Measurements from ENCODE around the gene BAZ1B. TPM values are rescaled to one million over a fixed set of nuclear protein-coding genes. Genes with fewer than 3 reads are reported as not detected.
"Not testable (repeated sequence)": the region's sequence is repeated elsewhere in the genome, so short reads cannot be mapped to it uniquely, and the experiment has no call there.

BAZ1B gene
- total RNA-seq, 2 experiments from 2014 or later = 115 TPM

- CTCF ChIA-PET = interaction anchor here (1.2 to 1.5 kb wide), 2 partner anchors 22 to 96 kb away, joined by 3 to 4 read pairs; no protein-coding TSS in a partner anchor
- POLR2A ChIA-PET = no interaction called here
These were observed 25.7 kb upstream of the BAZ1B start for GRCh38 chr7:73547841-73548240.

- ChIA-PET CTCF (interaction anchor here (0.5 kb wide), 1 partner anchor 624 kb away, joined by 3 read pairs; no protein-coding TSS in a partner anchor), POLR2A (no interaction called here)
These were observed 22.6 kb upstream of the BAZ1B start for GRCh38 chr7:73544678-73545077.

- ChIA-PET CTCF (no interaction called here), POLR2A (no interaction called here)
These were observed 19.6 kb upstream of the BAZ1B start for GRCh38 chr7:73541722-73542121.

- ChIA-PET POLR2A (no interaction called here), CTCF (no interaction called here)
These were observed 17.6 kb upstream of the BAZ1B start for GRCh38 chr7:73539709-73540108.

GRCh38 chr7:73538510-73538909, 16.4 kb upstream of the BAZ1B start:
- POLR2A ChIA-PET = interaction anchor here (0.7 to 1.0 kb wide), 2 partner anchors 13 to 175 kb away, joined by 3 to 8 read pairs; no protein-coding TSS in a partner anchor
- CTCF ChIA-PET = not testable (repeated sequence)

GRCh38 chr7:73537051-73537450, 15.0 kb upstream of the BAZ1B start:
- ChIA-PET POLR2A (no interaction called here), CTCF (no interaction called here)

GRCh38 chr7:73536479-73536878, 14.4 kb upstream of the BAZ1B start:
- ChIA-PET CTCF (no interaction called here), POLR2A (no interaction called here)

- POLR2A ChIA-PET = not testable (repeated sequence)
These were observed 13.8 kb upstream of the BAZ1B start for GRCh38 chr7:73535918-73536317.

GRCh38 chr7:73533742-73534141, 11.6 kb upstream of the BAZ1B start:
- ChIA-PET POLR2A (no interaction called here), CTCF (no interaction called here)

More at GRCh38 chr7:73535918-73536317, 13.8 kb upstream of the BAZ1B start:
- CTCF ChIA-PET = not testable (repeated sequence)

GRCh38 chr7:73532224-73532623, 10.1 kb upstream of the BAZ1B start:
- CTCF ChIA-PET = no interaction called here

GRCh38 chr7:73530800-73531199, 8.7 kb upstream of the BAZ1B start:
- POLR2A ChIA-PET = no interaction called here
- CTCF ChIA-PET = no interaction called here

More at GRCh38 chr7:73532224-73532623, 10.1 kb upstream of the BAZ1B start:
- POLR2A ChIA-PET = no interaction called here

- ChIA-PET POLR2A (interaction anchor here (0.6 kb wide), 2 partner anchors 29 to 30 kb away, joined by 4 to 5 read pairs; no protein-coding TSS in a partner anchor), CTCF (interaction anchor here (0.7 to 1.9 kb wide), 2 partner anchors 20 to 166 kb away, joined by 3 to 4 read pairs; no protein-coding TSS in a partner anchor)
These were observed 5.1 kb upstream of the BAZ1B start for GRCh38 chr7:73526896-73527821.

GRCh38 chr7:73526158-73526494, 4.0 kb upstream of the BAZ1B start:
- POLR2A ChIA-PET = not testable (repeated sequence)
- CTCF ChIA-PET = interaction anchor here (0.9 to 1.9 kb wide), 2 partner anchors 21 to 142 kb away, joined by 4 read pairs; partner anchors contain the start of gene VPS37D

- CTCF ChIA-PET = no interaction called here
These were observed 423 bp downstream of the BAZ1B start for GRCh38 chr7:73521636-73522104.

GRCh38 chr7:73520673-73521635, 1.1 kb downstream of the BAZ1B start:
- ChIA-PET CTCF (interaction anchor here (1.2 kb wide), 1 partner anchor 36 kb away, joined by 3 read pairs; no protein-coding TSS in a partner anchor), POLR2A (interaction anchor here (0.6 to 1.8 kb wide), 6 partner anchors 34 to 213 kb away, joined by 3 to 10 read pairs (median 4); partner anchors contain the start of genes BCL7B and TBL2)

More at GRCh38 chr7:73521636-73522104, 423 bp downstream of the BAZ1B start:
- POLR2A ChIA-PET = interaction anchor here (1.0 to 2.0 kb wide), 6 partner anchors 35 to 213 kb away, joined by 3 to 13 read pairs (median 5); partner anchors contain the start of genes BCL7B and TBL2

GRCh38 chr7:73519867-73520672, 2.0 kb downstream of the BAZ1B start:
- ChIA-PET CTCF (interaction anchor here (0.7 to 1.2 kb wide), 2 partner anchors 16 to 37 kb away, joined by 3 read pairs; no protein-coding TSS in a partner anchor), POLR2A (interaction anchor here (0.6 to 1.8 kb wide), 4 partner anchors 37 to 214 kb away, joined by 4 to 10 read pairs (median 4); partner anchors contain the start of genes BCL7B and TBL2)

- ChIA-PET POLR2A (no interaction called here), CTCF (no interaction called here)
These were observed 3.6 kb downstream of the BAZ1B start for GRCh38 chr7:73518470-73518869.

GRCh38 chr7:73517241-73517995, 4.7 kb downstream of the BAZ1B start:
- ChIA-PET POLR2A (no interaction called here), CTCF (interaction anchor here (0.5 to 1.2 kb wide), 2 partner anchors 9 to 90 kb away, joined by 4 read pairs; no protein-coding TSS in a partner anchor)

Data from activated CD8-positive, alpha-beta memory T cell treated with anti-CD3 and anti-CD28 coated beads for 36 hours (primary cell).